ENCODE measurements around the gene FRMD4A.

DNA sequence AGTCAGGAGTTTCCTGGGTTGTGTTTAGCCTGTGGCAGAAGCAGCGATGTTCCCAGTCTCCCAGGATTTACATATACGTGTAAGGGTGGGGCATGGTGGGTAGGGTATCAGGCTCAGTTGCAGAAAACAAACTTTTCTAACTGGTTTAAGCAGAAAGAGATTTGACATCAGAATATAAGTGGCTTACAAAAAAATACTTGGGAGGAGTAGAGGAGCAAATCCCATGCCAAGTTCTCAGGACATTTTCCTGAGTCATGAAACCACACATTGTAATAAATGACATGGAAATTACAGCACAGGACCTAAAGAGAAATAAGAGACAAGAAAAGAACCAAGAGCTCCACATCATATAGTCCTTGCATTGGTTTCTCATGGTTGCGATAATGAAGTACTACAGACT, 26.2 kb upstream of the FRMD4A start:
- TF ChIP-seq, protein P1, sequence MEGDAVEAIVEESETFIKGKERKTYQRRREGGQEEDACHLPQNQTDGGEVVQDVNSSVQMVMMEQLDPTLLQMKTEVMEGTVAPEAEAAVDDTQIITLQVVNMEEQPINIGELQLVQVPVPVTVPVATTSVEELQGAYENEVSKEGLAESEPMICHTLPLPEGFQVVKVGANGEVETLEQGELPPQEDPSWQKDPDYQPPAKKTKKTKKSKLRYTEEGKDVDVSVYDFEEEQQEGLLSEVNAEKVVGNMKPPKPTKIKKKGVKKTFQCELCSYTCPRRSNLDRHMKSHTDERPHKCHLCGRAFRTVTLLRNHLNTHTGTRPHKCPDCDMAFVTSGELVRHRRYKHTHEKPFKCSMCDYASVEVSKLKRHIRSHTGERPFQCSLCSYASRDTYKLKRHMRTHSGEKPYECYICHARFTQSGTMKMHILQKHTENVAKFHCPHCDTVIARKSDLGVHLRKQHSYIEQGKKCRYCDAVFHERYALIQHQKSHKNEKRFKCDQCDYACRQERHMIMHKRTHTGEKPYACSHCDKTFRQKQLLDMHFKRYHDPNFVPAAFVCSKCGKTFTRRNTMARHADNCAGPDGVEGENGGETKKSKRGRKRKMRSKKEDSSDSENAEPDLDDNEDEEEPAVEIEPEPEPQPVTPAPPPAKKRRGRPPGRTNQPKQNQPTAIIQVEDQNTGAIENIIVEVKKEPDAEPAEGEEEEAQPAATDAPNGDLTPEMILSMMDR (conservative IDR thresholded peaks at IDR 0.05 in 1 of 2, IDR thresholded peaks at IDR 0.05 in 1 of 2; ENCODE audit: extremely low read depth in 1 of 2, insufficient read depth in 1 of 2, low read depth in 1 of 2, low read length in 2 of 2), result no peak
- no peak for TF ChIP-seq EZH2 (IDR thresholded peaks at IDR 0.05; ENCODE audit: borderline replicate concordance, low read length)
